HL-60/S4 treated with retinoic acid at 250 ng/mL for 4 days and 3 days (cell line): ENCODE data around the gene LAIR1.
"Not testable (repeated sequence)": the region's sequence is repeated elsewhere in the genome, so short reads cannot be mapped to it uniquely, and the experiment has no call there.

Experiments
- in situ Hi-C: fragments of 300-500 bp; cut with MboI; formaldehyde crosslinking; loops from 2 replicates; pipeline ENCODE4 v1.7.0; 2022; ENCODE audit warnings: low sequenced_read_pairs

Gene LAIR1

DNA sequence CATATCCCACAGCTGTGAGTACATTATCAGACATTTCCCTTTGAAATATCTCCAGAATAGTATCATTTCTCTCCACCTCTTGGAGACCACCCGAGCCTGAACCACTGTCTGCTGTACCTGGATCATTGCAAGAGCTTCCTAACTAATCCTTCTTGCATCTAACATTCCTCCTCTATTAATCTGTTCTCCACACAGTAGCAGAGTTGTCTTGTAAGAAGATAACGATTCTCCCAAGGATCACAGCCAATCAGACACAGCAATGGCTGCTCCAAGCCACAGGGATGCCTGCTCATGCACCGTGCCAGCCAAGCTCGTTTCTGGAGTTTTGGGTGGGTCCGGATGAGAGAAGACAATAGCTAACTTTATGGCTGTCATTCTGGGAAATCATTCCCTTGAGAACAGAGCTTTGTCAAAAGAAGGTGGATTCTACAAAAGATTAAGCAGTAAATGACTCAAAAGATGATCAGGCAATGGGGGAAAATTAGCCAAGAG lies 14.5 kb upstream of the LAIR1 start:
- in situ Hi-C loops = no loop called here

DNA sequence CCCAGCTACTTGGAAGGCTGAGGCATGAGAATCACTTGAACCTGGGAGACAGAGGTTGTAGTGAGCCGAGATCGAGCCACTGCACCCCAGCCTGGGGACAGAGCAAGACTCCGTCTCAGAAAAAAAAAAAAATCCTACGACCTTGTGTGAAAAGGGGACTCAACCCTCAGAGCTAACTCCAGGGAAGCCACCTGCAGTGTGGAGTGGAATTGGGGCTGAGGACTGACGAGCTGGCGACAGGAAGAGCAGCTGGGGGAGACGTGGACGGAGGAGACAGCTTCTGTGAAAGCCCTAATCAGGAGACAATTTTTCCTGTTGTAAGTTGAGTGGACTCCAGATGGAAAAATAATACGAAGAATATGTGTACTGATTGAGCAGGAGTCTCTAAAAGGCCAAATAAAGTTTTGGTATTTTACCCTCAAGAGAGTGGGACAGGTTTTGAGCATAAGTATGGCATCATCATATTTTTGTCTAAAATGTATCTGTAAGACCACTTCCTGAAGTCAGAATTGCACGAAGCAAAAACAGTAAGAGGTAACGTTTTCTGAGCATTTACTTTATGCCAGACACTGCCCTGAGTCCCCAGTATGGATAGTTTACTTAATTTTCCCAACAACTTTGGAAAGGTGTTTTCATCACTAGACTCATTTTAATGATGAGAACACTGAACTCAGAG lies 12.0 kb upstream of the LAIR1 start:
- in situ Hi-C loops = no loop called here

DNA sequence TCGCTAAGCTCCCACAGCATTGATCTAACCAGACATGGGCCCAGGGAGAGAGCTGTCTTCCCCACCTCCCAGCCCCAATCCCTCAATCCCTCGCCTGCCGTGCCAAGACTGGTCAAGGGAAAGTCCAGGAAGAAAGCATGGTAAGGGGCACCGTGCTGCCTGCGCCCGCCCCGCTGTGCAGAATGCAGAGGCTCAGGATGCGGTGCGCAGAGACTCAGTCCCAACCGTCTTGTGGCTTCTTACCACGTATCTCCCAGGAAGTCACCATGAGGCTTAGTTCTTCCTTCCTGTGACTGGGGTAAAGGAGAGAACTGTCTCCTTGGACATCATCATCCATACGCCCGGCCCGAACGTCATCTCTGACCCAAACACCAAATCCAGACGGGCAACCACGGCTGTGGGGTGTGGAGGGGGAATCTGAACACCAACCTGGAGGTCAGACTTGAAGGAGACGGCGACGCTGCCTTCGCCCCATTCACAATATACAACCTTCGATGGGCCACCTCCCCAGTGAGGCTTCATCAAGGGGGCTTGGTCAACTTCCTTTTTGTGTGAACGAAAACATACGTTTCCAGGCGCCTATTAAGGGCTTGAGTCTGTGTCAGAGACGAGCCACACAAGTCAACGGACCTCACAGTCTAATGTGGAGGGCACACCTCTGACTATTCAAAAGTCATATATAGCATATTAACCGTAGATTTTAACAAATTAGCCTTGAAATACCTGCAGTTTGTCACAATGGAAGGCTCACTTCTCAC lies 10.6 kb upstream of the LAIR1 start:
- in situ Hi-C loops = not testable (repeated sequence)

DNA sequence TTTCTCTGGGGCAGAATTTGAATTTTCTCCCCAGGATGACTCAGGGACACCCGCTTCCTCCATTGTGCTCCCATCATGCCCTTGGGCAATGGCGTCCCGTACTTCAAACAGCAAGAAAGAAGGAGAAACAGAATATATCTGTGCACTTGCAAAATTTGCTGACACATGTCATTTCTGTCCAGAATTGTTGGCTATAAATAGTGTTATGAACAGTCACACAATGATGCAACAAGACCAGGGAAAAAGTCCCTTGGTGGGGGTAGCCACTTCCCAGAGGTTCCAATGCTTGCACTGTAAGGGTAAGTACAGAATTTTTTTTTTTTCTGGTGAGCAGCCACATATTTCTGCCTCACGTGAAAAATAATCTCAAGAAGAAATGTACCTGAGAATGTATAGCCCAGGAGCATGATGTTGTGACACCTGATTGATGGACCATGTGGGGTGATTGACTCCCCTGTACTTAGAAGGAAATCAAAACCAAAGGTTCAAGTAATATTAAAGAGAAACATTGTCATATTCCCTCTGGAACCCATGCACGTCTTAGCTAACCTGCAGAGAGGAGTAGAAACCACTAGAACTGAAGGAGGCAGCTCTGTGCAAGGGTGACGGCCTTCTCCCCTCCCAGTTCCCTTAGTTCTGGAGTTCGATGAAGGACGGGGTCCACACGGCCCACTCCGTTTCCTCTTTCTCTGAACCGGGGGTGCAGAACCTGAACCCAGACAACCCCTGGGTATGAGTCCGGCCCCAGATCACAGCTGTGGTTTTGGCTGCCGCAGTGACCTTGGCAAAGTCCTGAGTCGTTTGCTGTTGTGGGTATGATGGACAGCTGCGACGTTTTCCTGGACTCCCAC lies 9.3 kb upstream of the LAIR1 start:
- in situ Hi-C loops = no loop called here

DNA sequence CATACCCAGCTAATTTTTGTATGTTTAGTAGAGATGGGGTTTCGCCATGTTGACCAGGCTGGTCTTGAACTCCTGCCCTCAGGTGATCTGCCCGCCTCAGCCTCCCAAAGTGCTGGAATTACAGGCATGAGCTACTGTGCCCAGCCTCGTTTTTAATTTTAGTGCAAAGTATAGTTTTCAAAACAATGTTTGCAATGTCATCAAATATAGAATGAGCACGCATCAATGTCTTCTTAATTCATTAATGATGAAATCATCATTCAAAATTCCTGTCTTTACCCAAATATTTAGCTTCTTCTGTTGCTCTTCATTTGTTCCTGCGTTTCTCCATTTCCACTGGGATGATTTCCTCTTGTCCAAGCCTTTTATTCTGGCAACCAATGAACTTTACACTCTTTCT lies 6.7 kb upstream of the LAIR1 start:
- in situ Hi-C loops = not testable (repeated sequence)

DNA sequence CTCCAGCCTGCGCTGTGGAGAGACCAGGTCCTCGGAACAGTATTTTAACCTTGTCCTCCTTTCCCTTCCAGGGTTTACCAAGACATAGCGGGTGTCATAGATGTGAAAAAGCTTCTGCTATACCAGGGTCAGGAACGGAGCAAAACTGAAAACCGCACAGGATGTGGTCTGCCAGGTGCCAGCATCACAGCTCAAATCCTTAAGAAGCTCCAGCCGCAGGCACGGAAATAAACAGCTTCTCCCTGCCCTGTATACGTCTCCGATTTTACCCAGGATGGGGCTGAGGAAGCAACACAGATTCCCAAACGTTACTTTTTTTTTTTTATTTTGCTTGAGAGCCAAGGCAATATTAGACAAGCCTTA lies 5.7 kb upstream of the LAIR1 start:
- in situ Hi-C loops = not testable (repeated sequence)

DNA sequence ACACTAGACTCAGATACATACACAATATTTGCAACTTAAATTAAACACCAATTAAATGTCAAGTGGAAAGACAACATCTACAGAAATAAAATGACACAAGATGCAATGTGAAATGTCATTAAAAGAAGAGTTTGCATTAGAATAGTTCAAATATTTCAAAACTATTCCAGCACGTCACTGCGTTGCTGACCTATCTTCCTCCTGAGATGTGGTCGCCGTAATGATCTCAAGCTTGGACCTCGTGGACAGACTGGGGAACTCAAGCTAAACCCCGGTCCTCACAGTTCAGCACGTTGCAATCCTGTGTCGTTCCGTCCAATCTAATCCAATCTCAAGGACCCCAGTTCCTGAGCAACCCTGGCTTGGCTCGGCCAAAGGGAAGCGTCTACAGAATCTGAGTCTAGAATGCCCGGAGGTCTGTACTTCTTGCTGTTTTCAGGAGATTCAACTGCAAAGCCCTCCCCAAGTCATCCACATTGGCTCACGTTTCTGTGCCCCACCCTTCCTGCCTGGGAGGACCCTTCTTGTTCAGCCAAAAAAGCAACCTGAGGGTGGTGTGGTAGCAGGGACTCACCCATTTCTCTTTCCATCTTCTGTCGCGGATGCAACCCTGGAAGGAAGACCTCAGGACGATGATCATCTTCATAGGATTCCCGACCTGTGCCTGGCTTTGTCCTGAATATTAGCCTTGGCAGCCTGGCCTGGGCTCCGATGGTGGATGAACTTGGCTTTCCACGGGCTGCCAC lies 5.1 kb upstream of the LAIR1 start:
- in situ Hi-C loops = not testable (repeated sequence)

DNA sequence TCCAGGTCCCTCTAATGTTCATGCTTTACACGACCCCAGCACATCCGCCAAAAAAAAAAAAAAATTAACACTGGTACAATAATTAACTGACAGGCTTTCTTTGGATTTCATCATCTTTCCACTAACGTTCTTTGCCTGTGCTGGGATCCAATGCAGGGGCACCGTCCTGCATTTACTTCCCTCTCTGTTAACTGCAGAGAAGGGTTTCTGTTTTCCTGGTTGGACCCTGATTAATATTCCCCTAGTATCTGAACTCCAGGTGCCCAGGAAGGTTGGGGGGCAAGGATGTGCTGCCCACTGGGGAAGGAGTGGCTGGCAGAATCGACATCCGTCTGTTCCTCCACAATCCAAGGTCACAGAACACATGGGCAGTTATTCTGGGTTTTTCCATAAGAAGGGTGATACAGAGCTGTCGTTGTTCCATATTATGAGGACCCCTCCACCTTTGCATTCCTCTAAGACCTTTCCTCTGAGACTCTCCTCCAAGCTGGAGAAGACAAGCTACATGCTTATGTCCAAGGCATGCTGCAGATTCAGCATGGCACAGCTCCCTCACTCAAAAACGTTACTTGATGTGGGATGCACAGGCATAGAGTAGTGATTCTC lies 4.5 kb upstream of the LAIR1 start:
- in situ Hi-C loops = no loop called here

DNA sequence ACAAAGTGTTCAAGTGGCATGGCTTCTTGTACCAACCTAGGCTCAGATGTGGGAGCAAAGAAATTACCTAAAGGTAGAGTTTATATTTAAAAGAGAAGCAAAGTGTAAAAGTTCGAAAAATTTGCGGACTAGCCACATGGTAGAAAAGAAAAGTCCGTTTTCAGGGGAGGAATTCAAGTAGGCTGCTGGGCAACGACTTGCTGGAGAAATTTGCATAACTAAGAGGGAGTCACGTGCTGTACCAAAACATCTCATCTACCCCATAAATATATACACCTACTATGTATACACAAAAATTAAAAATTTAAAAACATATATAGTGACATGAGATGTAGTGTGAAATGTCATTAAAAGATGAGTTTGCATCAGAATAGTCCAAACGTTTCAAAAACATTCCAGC lies 2.1 kb upstream of the LAIR1 start:
- in situ Hi-C loops = no loop called here

DNA sequence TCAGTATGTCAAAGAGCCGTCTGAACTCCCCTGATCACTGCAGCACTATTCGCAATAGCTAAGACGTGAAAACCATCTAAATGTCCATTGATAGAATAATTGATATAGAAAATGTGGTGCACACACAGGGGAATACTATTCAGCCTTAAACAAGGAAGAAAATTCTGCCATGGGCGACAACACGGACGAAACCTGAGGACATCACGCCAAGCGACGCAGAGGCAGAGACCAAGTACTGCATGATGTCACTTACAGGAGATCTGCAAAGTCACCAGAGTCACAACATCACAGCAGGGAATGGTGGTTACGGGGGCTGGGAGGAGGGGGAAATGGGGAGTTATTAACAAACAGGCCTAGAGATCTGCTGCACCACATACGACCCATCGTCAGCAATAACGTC lies 1.1 kb upstream of the LAIR1 start:
- in situ Hi-C loops = not testable (repeated sequence)

DNA sequence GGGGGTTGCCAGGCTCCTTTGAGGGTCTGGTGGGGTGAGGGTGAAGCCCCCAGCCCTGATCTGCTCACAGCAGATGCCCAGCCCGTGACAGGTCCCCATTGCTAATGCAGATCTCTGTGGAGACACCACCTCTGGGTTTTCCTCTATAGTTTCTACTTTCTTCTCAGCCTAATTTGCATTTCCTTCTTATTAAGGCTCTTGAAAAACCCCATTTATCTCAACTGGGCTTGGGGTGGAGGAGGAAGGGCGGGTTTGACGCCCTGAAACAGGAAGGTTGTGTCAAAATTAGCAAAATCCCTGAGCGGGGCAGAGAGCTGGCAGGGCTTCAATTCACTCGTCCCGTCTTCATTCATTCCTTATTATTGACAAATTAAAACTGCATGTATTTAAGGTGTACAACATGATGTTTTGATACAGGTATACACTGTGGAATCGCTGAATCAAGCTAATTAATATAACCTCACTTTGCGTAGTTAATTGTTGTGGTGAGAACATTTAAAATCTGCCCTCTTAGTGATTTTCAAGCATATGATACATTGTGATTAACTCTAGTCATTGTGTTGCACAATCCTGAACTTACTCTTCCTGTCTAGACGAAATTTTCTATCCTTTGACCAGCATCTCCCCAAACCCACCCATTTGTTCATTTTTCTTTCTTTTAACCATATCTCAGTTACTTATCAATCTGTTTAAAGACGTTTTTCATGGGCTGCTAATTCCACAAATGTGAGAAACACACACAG lies 2.9 kb downstream of the LAIR1 start:
- in situ Hi-C loops = not testable (repeated sequence)

DNA sequence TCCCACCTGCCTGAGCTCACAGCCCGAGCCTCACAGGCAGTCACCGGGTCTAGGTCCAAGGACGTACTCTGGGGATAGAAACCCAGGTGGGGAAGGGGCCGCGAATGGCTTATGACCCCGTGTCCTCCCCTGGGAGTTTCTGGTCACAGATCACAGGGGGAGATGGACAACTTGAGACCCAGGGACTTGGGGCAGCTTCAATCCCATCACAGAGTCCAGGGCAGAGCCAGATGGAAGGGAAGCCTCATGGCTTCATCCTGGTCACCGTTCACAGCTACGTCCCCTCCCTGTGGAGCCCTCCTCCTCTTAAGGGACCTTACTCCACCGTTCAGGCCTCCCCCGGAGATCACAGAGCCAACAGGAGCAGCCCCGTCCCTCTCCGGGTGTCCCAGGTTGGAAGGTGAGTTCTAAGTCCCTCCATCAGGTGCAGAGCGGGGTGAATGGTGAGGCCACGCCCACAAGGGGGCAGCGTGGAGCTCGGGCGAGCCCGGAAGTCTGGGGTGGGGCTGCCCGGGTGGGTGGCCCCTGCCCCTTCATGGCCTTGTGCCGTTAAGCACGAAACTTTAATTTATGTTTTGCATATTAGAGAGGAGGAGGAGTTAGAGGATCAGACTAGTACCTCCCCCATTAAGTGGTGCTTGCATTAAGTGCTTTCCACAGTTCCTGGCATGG lies 5.4 kb downstream of the LAIR1 start:
- in situ Hi-C loops = not testable (repeated sequence)

DNA sequence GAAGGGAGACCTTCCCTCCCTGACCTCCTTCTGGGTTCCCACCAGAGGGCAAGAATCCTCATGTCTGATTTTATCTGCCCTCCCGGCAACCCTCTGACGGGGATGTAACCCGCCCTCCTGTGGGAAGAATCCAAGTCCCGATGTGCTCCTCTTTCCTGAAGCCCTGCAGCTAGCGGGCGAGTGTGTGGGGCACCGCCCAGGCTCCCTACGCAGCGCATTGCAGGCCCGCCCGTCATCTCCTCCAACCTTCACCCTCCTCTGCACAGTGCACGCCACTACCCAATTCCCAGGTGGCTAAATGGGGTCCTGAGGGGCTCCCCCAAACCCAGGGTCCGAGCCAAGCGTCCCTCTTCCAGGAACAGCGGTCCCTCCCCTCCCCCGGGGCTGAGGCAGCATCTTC lies 7.3 kb downstream of the LAIR1 start:
- in situ Hi-C loops = no loop called here

DNA sequence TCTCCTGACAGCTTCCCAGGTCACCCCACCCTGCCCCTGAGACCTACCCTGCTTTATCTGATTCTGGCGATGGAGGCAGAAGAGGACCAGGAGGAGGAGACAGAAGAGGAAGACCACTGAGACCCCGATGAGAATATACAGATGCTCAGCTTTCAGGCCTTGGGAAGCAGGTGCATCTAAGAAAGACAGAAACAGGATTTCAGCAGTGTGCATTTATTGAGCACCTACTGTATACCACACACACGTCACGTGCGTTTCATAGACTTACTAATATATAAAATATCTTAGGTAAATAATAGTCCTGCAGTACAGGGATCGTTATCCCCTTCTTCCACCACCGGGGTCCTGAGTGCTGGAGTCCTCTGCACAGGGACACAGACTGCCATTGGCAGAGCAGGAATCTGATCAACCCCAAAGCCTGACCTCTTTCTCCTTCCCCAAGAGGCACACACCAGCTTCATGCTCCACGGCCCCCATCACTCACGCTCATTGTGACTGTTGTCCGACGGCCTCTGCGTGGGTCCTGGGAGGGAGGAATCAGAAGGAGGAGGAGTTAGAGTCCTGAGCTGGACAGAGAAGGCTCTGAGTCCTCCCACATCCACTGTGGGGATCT lies 8.2 kb downstream of the LAIR1 start:
- in situ Hi-C loops = no loop called here

DNA sequence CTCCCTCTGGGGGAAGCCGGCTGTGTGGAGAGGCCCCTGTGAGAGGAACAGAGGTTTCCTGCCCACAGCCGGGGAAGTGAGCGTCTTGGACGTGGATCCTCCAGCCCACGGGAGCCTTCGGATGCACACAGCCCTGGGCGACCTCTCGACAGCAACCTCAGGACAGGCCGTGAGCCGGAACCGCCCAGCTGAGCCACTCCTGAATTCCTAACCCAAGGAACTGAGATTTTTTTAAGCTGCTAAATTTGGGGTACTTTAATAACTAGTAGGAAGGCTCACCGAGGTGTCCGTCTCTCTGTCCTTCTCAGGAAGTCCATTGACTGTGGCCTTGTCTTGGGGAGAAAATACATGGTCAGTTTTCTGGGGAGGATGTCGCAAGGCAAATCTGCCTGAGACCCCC lies 9.1 kb downstream of the LAIR1 start:
- in situ Hi-C loops = no loop called here

DNA sequence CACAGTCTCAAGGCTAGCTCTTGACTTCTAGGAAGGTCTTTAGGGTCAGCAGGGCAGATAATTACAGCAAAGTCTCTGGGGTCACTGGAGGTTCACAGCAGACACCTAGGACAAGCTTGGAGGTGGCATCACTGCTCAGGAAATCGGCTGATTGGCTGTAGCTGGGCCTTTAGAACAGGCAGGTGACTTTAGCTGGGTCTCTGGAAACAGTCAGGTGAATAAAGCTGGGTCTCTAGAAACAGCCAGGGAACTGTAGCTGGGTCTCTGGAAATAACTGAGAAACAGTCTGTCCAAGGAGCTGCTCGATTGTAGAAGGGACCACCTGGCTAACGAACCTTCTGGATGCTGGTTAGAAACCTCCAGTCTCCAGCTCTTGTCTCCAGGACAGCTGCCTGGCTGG lies 10.0 kb downstream of the LAIR1 start:
- in situ Hi-C loops = no loop called here

DNA sequence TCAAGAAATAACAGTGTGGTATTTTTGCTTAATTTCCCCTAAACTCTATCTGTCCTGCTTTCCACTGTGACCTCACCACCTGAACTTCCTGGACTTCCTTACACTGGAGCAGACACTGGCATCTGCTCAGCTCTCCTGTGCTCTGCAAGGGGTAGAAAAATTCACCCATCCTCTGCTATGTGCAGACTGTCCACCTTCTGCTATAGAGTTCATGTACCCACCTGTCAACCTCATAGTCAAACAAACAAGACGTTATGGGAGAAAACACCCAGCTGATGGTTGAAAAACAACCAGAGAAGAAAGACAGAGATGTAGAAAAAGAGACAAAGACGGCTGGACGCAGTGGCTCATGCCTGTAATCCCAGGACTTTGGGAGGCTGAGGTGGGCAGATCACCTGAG lies 12.2 kb downstream of the LAIR1 start:
- in situ Hi-C loops = no loop called here

DNA sequence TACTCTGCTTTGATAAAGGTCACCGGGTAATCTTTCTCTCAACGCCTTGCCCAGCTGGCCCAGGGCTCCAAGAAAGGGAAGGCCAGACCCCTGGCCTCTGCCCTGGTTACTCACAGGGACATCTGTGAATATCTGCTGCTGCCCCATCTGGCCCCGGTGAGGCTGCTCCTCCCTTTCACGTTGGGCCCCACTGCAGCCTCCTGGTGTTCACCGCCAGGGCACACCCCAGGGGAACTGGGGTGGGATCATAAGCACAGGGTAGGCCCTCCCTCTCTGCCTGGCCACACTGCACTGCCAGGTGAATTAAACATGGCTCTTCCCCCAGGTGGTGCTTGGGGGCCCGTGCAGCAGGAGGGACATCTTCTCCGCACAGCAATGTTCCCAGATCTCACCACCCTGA lies 12.7 kb downstream of the LAIR1 start:
- in situ Hi-C loops = no loop called here

DNA sequence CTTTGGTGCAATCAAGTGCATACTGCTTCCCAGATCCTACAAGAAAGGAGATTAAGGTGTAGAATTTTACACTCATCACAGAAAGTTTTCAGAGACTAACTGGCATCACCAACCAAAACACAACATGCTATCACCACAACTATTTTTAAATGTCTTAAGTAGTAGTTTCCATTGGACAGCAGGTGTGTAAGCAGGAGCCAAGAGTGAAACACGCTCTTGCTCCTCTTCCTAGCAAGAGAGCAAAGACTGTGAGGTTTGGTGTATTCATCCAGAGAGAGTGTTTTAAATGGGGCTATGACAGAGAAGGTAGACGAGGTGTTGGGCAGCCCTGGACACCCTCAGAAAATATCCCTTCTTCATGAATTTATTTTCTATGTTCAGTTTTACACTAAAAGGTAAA lies 13.3 kb downstream of the LAIR1 start:
- in situ Hi-C loops = no loop called here
